GM12878 (cell line): ENCODE results near the gene EMX1. TPM values are rescaled to one million over a fixed set of nuclear protein-coding genes. Genes with fewer than 3 reads are reported as not detected.

Experiments
- ATAC-seq: fragments of 200-7000 bp; cut with Tn5 transposase; 3 replicates; pipeline ENCODE4 v1.9.1; 2020; ENCODE audit warnings: mild to moderate bottlenecking, moderate library complexity
- BruUV-seq: library from RNA; stranded (reverse); fragments of 400-500 nt; replicated peaks from 2 replicates; lab custom pipeline; 2021; lab: Mats Ljungman, UMichigan
- CTCF ChIA-PET: fragments of 300-600 bp; sonication (Branson Sonifier 250); formaldehyde crosslinking; extraction: SDS; loops from one replicate; lab custom pipeline; 2021; ENCODE audit warnings: inconsistent platforms; lab: Yijun Ruan, JAX
- POLR2A ChIA-PET: fragments of 350-600 bp; formaldehyde crosslinking; extraction: SDS; loops from one replicate; lab custom pipeline; 2021; ENCODE audit warnings: inconsistent platforms; lab: Charles Lee
- RAD21 ChIA-PET: fragments of 300-600 bp; sonication (Branson Sonifier 250); formaldehyde crosslinking; loops from one replicate; lab custom pipeline; 2023; ENCODE audit warnings: antibody characterized with exemption; ENCODE audit not compliant: unreplicated experiment; lab: Charles Lee
- SMC1A ChIA-PET: fragments of 300-600 bp; sonication (Branson Sonifier 250); formaldehyde crosslinking; loops from one replicate; lab custom pipeline; 2023; ENCODE audit not compliant: unreplicated experiment, uncharacterized antibody; lab: Charles Lee
- DNase-seq: peaks from one replicate; pipeline ENCODE4 v3.0.0-alpha.2; 2011; ENCODE audit warnings: low read depth, low spot score
- FAIRE-seq: peaks from 3 replicates; lab custom pipeline; 2011; peaks lifted over from hg19 to GRCh38; lab: Jason Lieb, UNC
- H2AFZ ChIP-seq: 2 replicates; pipeline ENCODE4 v1.6.0; 2011; ENCODE audit warnings: low read depth, low read length, control low read depth; ENCODE audit not compliant: control insufficient read depth
- H3K27ac ChIP-seq: 2 replicates; pipeline ENCODE4 v1.5.1; 2011; ENCODE audit warnings: control low read depth; ENCODE audit not compliant: control insufficient read depth, insufficient read depth
- H3K27me3 ChIP-seq, 2 experiments: replicated peaks in 1 of 2; 2 replicates each; pipeline versions ENCODE4 v1.6.0 to v1.6.1; 2011; ENCODE audit warnings: low read length in 1 of 2; ENCODE audit not compliant: control insufficient read depth in 2 of 2, insufficient read depth in 2 of 2
- H3K36me3 ChIP-seq, 2 experiments: 2 replicates each; pipeline ENCODE4 v1.5.1; 2011; ENCODE audit warnings: low read length in 1 of 2; ENCODE audit not compliant: control insufficient read depth in 2 of 2, insufficient read depth in 2 of 2
- H3K4me1 ChIP-seq: 2 replicates; pipeline ENCODE4 v1.6.1; 2011; ENCODE audit warnings: mild to moderate bottlenecking, low read length, moderate library complexity, mixed read lengths; ENCODE audit not compliant: control insufficient read depth, insufficient read depth
- H3K4me2 ChIP-seq: 2 replicates; pipeline ENCODE4 v1.6.0; 2011; ENCODE audit warnings: control low read depth; ENCODE audit not compliant: control insufficient read depth, insufficient read depth
- H3K4me3 ChIP-seq: fragments of 200-600 bp; sonication (generic); 2 replicates; pipeline ENCODE4 v1.5.1; 2016
- H3K79me2 ChIP-seq: 2 replicates; pipeline ENCODE4 v1.6.0; 2011; ENCODE audit warnings: low read length; ENCODE audit not compliant: control insufficient read depth, insufficient read depth
- H3K9ac ChIP-seq: 2 replicates; pipeline ENCODE4 v1.8.0; 2011; ENCODE audit warnings: low read length, control low read depth, mixed read lengths; ENCODE audit not compliant: control insufficient read depth, insufficient read depth
- H3K9me3 ChIP-seq: replicated peaks from 3 replicates; pipeline ENCODE4 v1.5.1; 2011; ENCODE audit warnings: mild to moderate bottlenecking, low read length; ENCODE audit not compliant: control insufficient read depth, insufficient read depth
- H4K20me1 ChIP-seq: 2 replicates; pipeline ENCODE4 v1.6.0; 2011; ENCODE audit not compliant: control insufficient read depth, insufficient read depth
- BHLHE40 ChIP-seq, 2 experiments: fragments of 450-650 bp in 1 of 2; IDR thresholded peaks; 2 replicates each; pipeline ENCODE4 v1.6.1; 2011 to 2017; ENCODE audit warnings: low read depth in 2 of 2, borderline replicate concordance in 1 of 2, improper control_type of control experiment in 1 of 2, low read length in 1 of 2, mild to moderate bottlenecking in 1 of 2
- CREB1 ChIP-seq: IDR thresholded peaks from 2 replicates; pipeline ENCODE4 v1.6.1; 2012; ENCODE audit warnings: low read depth, mild to moderate bottlenecking, inconsistent platforms
- GATAD2B ChIP-seq: fragments of 450-650 bp; conservative IDR thresholded peaks from 2 replicates; pipeline ENCODE4 v1.6.1; 2017; ENCODE audit warnings: low read depth, mild to moderate bottlenecking, moderate library complexity
- IKZF1 ChIP-seq: fragments of 450-650 bp; conservative IDR thresholded peaks from 2 replicates; pipeline ENCODE4 v1.6.1; 2017; ENCODE audit warnings: antibody characterized with exemption, mild to moderate bottlenecking
- KAT2A ChIP-seq: conservative IDR thresholded peaks from 2 replicates; pipeline ENCODE4 v1.6.1; 2011; ENCODE audit warnings: low read depth, low read length; ENCODE audit not compliant: control insufficient read depth
- KDM1A ChIP-seq: fragments of 200-600 bp; sonication (generic); IDR thresholded peaks from 2 replicates; pipeline ENCODE4 v1.6.1; 2016; ENCODE audit warnings: borderline replicate concordance
- MEF2B ChIP-seq: fragments of 450-650 bp; IDR thresholded peaks from 2 replicates; pipeline ENCODE4 v1.6.1; 2018; ENCODE audit warnings: mild to moderate bottlenecking, moderate library complexity; ENCODE audit not compliant: partially characterized antibody, poor library complexity, severe bottlenecking
- MTA2 ChIP-seq: fragments of 450-650 bp; IDR thresholded peaks from 2 replicates; pipeline ENCODE4 v1.6.1; 2016; ENCODE audit warnings: low read depth, mild to moderate bottlenecking, moderate library complexity
- NR2F1 ChIP-seq: fragments of 450-650 bp; conservative IDR thresholded peaks from 2 replicates; pipeline ENCODE4 v1.6.1; 2017; ENCODE audit warnings: mild to moderate bottlenecking
- RUNX3 ChIP-seq: IDR thresholded peaks from 2 replicates; pipeline ENCODE4 v1.6.1; 2012; ENCODE audit warnings: low read length, inconsistent platforms
- SUPT20H ChIP-seq: IDR thresholded peaks from 2 replicates; pipeline ENCODE4 v1.6.1; 2011; ENCODE audit warnings: low read depth, mild to moderate bottlenecking, low read length, moderate library complexity, borderline replicate concordance; ENCODE audit not compliant: control insufficient read depth
- TCF7 ChIP-seq: IDR thresholded peaks from 2 replicates; pipeline ENCODE4 v1.6.1; 2014; ENCODE audit warnings: antibody characterized with exemption, borderline replicate concordance
- ZNF207 ChIP-seq: fragments of 450-650 bp; IDR thresholded peaks from 2 replicates; pipeline ENCODE4 v1.6.1; 2014; ENCODE audit warnings: antibody characterized with exemption, mild to moderate bottlenecking, borderline replicate concordance
- ZNF622 ChIP-seq: fragments of 450-650 bp; IDR thresholded peaks from 2 replicates; pipeline ENCODE4 v1.6.1; 2017; ENCODE audit warnings: mild to moderate bottlenecking, inconsistent platforms
- WGBS: methylation state at CpG from one replicate; pipeline ENCODE4 v1.1.6; 2016; ENCODE audit warnings: low lambda C conversion rate; ENCODE audit not compliant: insufficient replicate concordance, insufficient coverage; ENCODE audit errors: missing lambda C conversion rate; 5-methylcytosine and 5-hydroxymethylcytosine counted together
- in situ Hi-C: fragments of 300-500 bp; cut with MboI; formaldehyde crosslinking; loops from 9 replicates; pipeline ENCODE4 v1.14.3; 2018; ENCODE audit warnings: mixed read lengths
- intact Hi-C: fragments of 100-400 bp; cut with micrococcal nuclease; formaldehyde crosslinking; loops from one replicate; pipeline ENCODE4 v1.14.2; 2022; ENCODE audit not compliant: unreplicated experiment
- polyA plus RNA-seq, 11 experiments: library from polyadenylated mRNA; depleted of rRNA in 4 of 11; unstranded in 6 of 11; stranded (reverse) in 5 of 11; fragments of >200 nt; fragmentation: Nextera tagmentation in 4 of 11; fragmentation: Illumina TruSeq in 1 of 11; extraction: Ambion mirVana in 4 of 11; extraction: Trizol in 1 of 11; gene quantifications; 1 replicate in 1 of 11; 2 replicates in 10 of 11; pipeline versions ENCODE4 v1.2.1 to v1.2.3, GENCODE V29; 2011 to 2016; ENCODE audit warnings: inconsistent platforms in 2 of 11, missing spikeins in 2 of 11, low read depth in 1 of 11
- total RNA-seq, 4 experiments: library from RNA; depleted of rRNA in 3 of 4; stranded (reverse); fragments of >200 nt in 3 of 4; fragmentation: Illumina TruSeq in 1 of 4; extraction: Trizol in 1 of 4; gene quantifications; 2 replicates each; pipeline versions ENCODE4 v1.2.1 to v1.2.3, GENCODE V29; 2013 to 2021
- TF ChIP-seq, protein P1 (sequence below): fragments of 450-650 bp; formaldehyde crosslinking; IDR thresholded peaks from 2 replicates; pipeline ENCODE4 v1.4.0; 2022; ENCODE audit warnings: mild to moderate bottlenecking, moderate library complexity

The EMX1 gene
- total and polyA plus RNA-seq, 10 of the 15 experiments (the other 5 are each of a cell fraction or from before 2014, with no cell fraction given), result 0.07 to 5.1 (median 1.2) TPM; not detected in 1

DNA sequence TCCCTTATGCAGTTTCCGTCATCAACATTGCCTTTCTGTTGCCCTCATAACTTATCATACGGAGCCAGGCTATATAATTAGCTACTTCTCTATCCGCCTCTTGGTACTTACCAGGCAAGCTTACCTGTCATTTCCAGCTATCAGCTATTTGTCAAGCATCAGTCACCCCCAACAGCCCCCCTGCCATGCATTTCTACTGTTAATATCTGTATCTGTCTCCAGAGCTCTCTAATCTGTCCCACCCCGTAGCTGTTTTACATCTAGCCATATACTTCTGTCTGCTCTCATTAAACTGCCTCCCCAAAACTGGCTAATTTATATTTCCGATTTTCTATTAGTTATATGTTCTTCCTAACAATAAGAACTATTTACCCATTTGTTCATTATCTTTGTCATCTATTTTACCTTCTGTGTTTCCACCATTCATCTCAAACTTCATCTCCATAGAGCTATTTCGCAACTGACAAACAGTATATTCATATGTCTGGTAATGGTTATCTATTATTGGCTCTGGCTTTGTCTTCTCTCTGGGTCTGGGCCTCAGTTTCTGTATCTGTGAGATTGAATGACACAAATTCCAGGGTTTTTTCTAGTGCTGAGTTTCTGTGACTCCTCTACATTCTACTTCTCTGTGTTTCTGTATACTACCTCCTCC, 9.6 kb downstream of the EMX1 start (continued):
- TF ChIP-seq, protein P1, sequence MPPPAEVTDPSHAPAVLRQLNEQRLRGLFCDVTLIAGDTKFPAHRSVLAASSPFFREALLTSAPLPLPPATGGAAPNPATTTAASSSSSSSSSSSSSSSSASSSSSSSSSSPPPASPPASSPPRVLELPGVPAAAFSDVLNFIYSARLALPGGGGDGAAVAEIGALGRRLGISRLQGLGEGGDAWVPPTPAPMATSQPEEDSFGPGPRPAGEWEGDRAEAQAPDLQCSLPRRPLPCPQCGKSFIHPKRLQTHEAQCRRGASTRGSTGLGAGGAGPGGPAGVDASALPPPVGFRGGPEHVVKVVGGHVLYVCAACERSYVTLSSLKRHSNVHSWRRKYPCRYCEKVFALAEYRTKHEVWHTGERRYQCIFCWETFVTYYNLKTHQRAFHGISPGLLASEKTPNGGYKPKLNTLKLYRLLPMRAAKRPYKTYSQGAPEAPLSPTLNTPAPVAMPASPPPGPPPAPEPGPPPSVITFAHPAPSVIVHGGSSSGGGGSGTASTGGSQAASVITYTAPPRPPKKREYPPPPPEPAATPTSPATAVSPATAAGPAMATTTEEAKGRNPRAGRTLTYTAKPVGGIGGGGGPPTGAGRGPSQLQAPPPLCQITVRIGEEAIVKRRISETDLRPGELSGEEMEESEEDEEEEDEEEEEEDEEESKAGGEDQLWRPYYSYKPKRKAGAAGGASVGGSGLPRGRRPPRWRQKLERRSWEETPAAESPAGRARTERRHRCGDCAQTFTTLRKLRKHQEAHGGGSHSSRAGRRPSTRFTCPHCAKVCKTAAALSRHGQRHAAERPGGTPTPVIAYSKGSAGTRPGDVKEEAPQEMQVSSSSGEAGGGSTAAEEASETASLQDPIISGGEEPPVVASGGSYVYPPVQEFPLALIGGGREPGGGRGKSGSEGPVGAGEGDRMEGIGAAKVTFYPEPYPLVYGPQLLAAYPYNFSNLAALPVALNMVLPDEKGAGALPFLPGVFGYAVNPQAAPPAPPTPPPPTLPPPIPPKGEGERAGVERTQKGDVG (CRISPR knock-in tag), result no peak
- no peak for TF ChIP-seq BHLHE40 (IDR thresholded peaks at IDR 0.05; ENCODE audit: borderline replicate concordance in 1 of 2, low read depth in 2 of 2, low read length in 1 of 2)
- no peak for TF ChIP-seq CREB1
- TF ChIP-seq IKZF1, result no peak

DNA sequence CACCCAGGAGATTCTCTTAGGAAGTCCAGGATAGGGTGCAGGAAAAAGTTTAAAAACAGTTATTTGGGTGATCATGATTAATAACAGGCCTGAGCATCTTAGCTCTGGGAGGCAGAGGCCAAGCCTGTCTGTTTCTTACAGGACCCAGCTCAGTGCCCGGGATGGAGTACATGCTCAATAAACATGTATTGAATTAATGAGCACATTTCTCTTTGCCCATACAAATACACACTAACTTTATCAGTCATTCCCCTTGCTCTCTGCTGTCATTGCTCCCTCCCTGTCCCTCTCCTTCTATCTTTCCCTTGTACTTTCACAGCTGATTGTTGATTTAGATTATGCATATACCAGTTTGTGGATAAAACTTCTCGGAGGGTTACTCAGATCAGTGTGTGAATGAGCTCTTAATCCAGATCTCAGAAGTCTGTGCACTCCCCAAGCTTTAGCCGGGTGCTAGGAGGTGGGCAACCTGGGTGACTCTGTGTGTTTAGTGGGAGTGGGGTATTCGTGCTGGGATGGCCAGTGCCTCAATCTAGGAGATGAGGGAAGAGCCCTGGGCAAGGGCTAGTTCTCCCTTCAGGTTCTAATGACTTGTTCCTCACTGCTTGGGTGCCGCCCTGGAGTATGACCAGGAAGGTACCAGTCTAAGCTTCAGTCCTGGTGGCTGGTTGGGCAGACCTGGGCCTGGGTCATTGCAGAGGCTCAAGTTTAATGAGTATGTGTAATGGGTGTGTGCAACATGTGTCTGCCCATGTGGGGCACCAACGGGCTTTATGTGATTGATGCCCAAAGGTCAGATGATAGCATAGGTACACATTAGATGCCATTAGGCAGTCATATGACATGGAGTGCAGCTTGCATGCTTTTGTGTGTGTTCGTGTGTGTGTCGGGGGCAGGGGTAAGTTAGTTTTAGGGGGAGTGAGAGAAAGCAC, 10.6 kb downstream of the EMX1 start:
- Histone ChIP-seq H3K27me3 (peaks cover 7 to 13% of the 10 kb centered on the region in 2 experiments), H3K9me3 (no peaks in the 10 kb centered on the region), H3K79me2 (no peaks in the 10 kb centered on the region), H2AFZ (no peak overlapping the region), H3K4me2 (no peak overlapping the region), H3K27ac (no peak overlapping the region), H3K9ac (no peak overlapping the region), H3K4me1 (no peaks in the 10 kb centered on the region), H3K4me3 (no peak overlapping the region), H4K20me1 (no peaks in the 10 kb centered on the region; the same call in 1 of the 2 replicates), H3K36me3 (no peaks in the 10 kb centered on the region)
- ChIA-PET RAD21 (interaction anchor here (1.5 to 4.6 kb wide), 2 partner anchors 11 to 34 kb away, joined by 5 to 30 read pairs; partner anchors contain the start of gene EMX1), SMC1A (interaction anchor here (0.6 to 3.8 kb wide), 6 partner anchors 12 to 47 kb away, joined by 3 to 23 read pairs (median 11); partner anchors contain the start of gene EMX1), CTCF (interaction anchor here (1.2 to 9.4 kb wide), 4 partner anchors 13 to 284 kb away, joined by 3 to 105 read pairs (median 5); no protein-coding TSS in a partner anchor), POLR2A (no interaction called here)
- BruUV-seq, result no TSS peak
- FAIRE-seq, result no peak
- WGBS, result 30% methylated on average over 8 of the region's 8 CpGs
- in situ Hi-C loops, result no loop called here
- no peak for DNase-seq
- ATAC-seq, result no peak
- intact Hi-C loops, result no loop called here
- TF ChIP-seq GATAD2B (no peak), CREB1 (no peak), KAT2A (no peak), RUNX3 (no peak), TCF7 (no peak), SUPT20H (no peak), MTA2 (no peak), MEF2B (no peak), KDM1A (no peak), ZNF207 (no peak), ZNF622 (no peak), NR2F1 (no peak)
